ENCODE data around the gene CPSF3.
"Not testable (repeated sequence)": the region's sequence is repeated elsewhere in the genome, so short reads cannot be mapped to it uniquely, and the experiment has no call there.

The CPSF3 gene

GRCh38 chr2:9513946-9514345, 90.5 kb downstream of the CPSF3 start:
- peaks cover 23 to 44% of the 10 kb centered on the region in 2 donors for H3K36me3 Mint-ChIP-seq
- H3K9me3 Mint-ChIP-seq; DNase-seq; H3K4me3 Mint-ChIP-seq; H3K4me1 Mint-ChIP-seq; H3K27ac Mint-ChIP-seq; H3K27me3 Mint-ChIP-seq; ATAC-seq (replicated peaks): not testable (repeated sequence)

GRCh38 chr2:9517118-9517782, 93.8 kb downstream of the CPSF3 start:
- no peak for ATAC-seq (replicated peaks)
- H3K9me3 Mint-ChIP-seq: no peaks in the 10 kb centered on the region
- H3K4me1 Mint-ChIP-seq: no peaks in the 10 kb centered on the region
- H3K4me3 Mint-ChIP-seq: no peak overlapping the region
- peak overlapping the region; percentile 51 for H3K27ac Mint-ChIP-seq
- DNase-seq: no peak
- peaks cover 23 to 48% of the 10 kb centered on the region in 2 donors for H3K36me3 Mint-ChIP-seq
- no peaks in the 10 kb centered on the region for H3K27me3 Mint-ChIP-seq

GRCh38 chr2:9518163-9518562, 94.7 kb downstream of the CPSF3 start:
- no peaks in the 10 kb centered on the region for H3K9me3 Mint-ChIP-seq
- no peak overlapping the region for H3K4me3 Mint-ChIP-seq
- H3K27me3 Mint-ChIP-seq: no peaks in the 10 kb centered on the region
- peaks cover 23 to 39% of the 10 kb centered on the region in 2 donors for H3K36me3 Mint-ChIP-seq
- no peak overlapping the region for H3K27ac Mint-ChIP-seq
- ATAC-seq (replicated peaks) (no peak), DNase-seq (no peak)
- no peaks in the 10 kb centered on the region for H3K4me1 Mint-ChIP-seq

- no peaks in the 10 kb centered on the region for H3K27me3 Mint-ChIP-seq
- no peak overlapping the region for H3K4me3 Mint-ChIP-seq
- no peaks in the 10 kb centered on the region for H3K4me1 Mint-ChIP-seq
- ATAC-seq (replicated peaks) (no peak), DNase-seq (no peak)
- H3K36me3 Mint-ChIP-seq: peaks cover 20 to 37% of the 10 kb centered on the region in 2 donors
- H3K9me3 Mint-ChIP-seq: no peaks in the 10 kb centered on the region
- H3K27ac Mint-ChIP-seq: no peak overlapping the region
Observed at GRCh38 chr2:9518780-9519179, 95.3 kb downstream of the CPSF3 start.

GRCh38 chr2:9519250-9519649, 95.8 kb downstream of the CPSF3 start:
- no peak for ATAC-seq (replicated peaks)
- Mint-ChIP-seq H3K27me3 (no peaks in the 10 kb centered on the region), H3K36me3 (peaks cover 17 to 34% of the 10 kb centered on the region in 2 donors), H3K4me1 (no peaks in the 10 kb centered on the region), H3K4me3 (no peak overlapping the region), H3K27ac (peak overlapping the region; percentile 51), H3K9me3 (no peaks in the 10 kb centered on the region)
- DNase-seq: no peak
